ENCODE data around the gene OSGEP. TPM values are rescaled to one million over a fixed set of nuclear protein-coding genes. Genes with fewer than 3 reads are reported as not detected.

The OSGEP gene
- total RNA-seq, 4 donors from 2014 or later: 38.7 to 105 (median 53.0) TPM

- Histone ChIP-seq H3K36me3 (no peaks in the 10 kb centered on the region), H3K9me3 (no peaks in the 10 kb centered on the region), H3K27ac (no peak overlapping the region), H3K4me1 (no peaks in the 10 kb centered on the region), H3K27me3 (no peaks in the 10 kb centered on the region), H3K4me3 (no peak overlapping the region)
- DNase-seq: no peak
- no peak for TF ChIP-seq POLR2A (IDR thresholded peaks at IDR 0.05)
- TF ChIP-seq CTCF (IDR thresholded peaks at IDR 0.05): no peak
- intact Hi-C loops (cut with DNase I; ENCODE audit: low total_unique reads): no loop called here
These were observed 54.0 kb downstream of the OSGEP start for GRCh38 chr14:20400589-20400964.

- H3K27me3 ChIP-seq: no peaks in the 10 kb centered on the region
- no peak for DNase-seq
- TF ChIP-seq CTCF (IDR thresholded peaks at IDR 0.05) (no peak), POLR2A (IDR thresholded peaks at IDR 0.05) (no peak)
- H3K4me3 ChIP-seq: no peak overlapping the region
- H3K36me3 ChIP-seq: no peaks in the 10 kb centered on the region
- no peak overlapping the region for H3K27ac ChIP-seq
- intact Hi-C loops (cut with DNase I; ENCODE audit: low total_unique reads): no loop called here
- no peaks in the 10 kb centered on the region for H3K9me3 ChIP-seq
- H3K4me1 ChIP-seq: no peaks in the 10 kb centered on the region
These were observed 57.1 kb downstream of the OSGEP start for GRCh38 chr14:20397511-20397910.

Small RNA genes lying within 50 kb of the gene (small RNA-seq; reads per million reads assigned to genes)
- 0.73 reads per million, percentile 28 among the genes with 10 or more reads in this experiment for gene RNA5SP382

Other genes with a start within 250 kb of the OSGEP start
- gene OR11H6, start 231.1 kb downstream of the OSGEP start, total RNA-seq: not detected
- not detected for gene OR11H7, start 225.8 kb downstream of the OSGEP start, total RNA-seq
- gene OR11H4, start 215.5 kb downstream of the OSGEP start, total RNA-seq: not detected
- 10 to 100 TPM in 3 of 4 donors, 1 to 10 TPM in 1; 6.5 to 43.8 (median 17.7) TPM for gene TTC5, start 148.9 kb downstream of the OSGEP start, total RNA-seq
- gene CCNB1IP1, start 121.5 kb downstream of the OSGEP start, total RNA-seq: 100 to 1,000 TPM in 1 of 4 donors, 10 to 100 TPM in 3; 45.1 to 118 (median 60.4) TPM
- gene PARP2, start 111.2 kb downstream of the OSGEP start, total RNA-seq: 10 to 100 TPM in 3 of 4 donors, 1 to 10 TPM in 1; 1.8 to 22.5 (median 16.0) TPM
- 10 to 100 TPM; 13.5 to 44.8 (median 27.0) TPM for gene TEP1, start 41.3 kb downstream of the OSGEP start, total RNA-seq
- 1 to 10 TPM in 3 of 4 donors, not detected in 1; 1.3 to 2.8 (median 2.1) TPM for gene KLHL33, start 18.6 kb downstream of the OSGEP start, total RNA-seq
- 100 to 1,000 TPM in 1 of 4 donors, 10 to 100 TPM in 3; 52.4 to 208 (median 93.3) TPM for gene APEX1, start 414 bp upstream of the OSGEP start, total RNA-seq
- 10 to 100 TPM; 16.4 to 39.1 (median 22.8) TPM for gene PIP4P1, start 6.6 kb upstream of the OSGEP start, total RNA-seq
- 10 to 100 TPM; 12.7 to 46.9 (median 14.3) TPM for gene PNP, start 14.6 kb upstream of the OSGEP start, total RNA-seq
- under 1 TPM in 1 of 4 donors, not detected in 3; 0.76 TPM for gene RNASE10, start 50.7 kb upstream of the OSGEP start, total RNA-seq
- gene RNASE9, start 106.2 kb upstream of the OSGEP start, total RNA-seq: not detected
- gene RNASE11, start 133.2 kb upstream of the OSGEP start, total RNA-seq: not detected
- not detected for gene RNASE12, start 136.6 kb upstream of the OSGEP start, total RNA-seq
- gene OR6S1, start 186.9 kb upstream of the OSGEP start, total RNA-seq: not detected
- gene RNASE4, start 229.7 kb upstream of the OSGEP start, total RNA-seq: 100 to 1,000 TPM in 1 of 4 donors, 10 to 100 TPM in 3; 26.3 to 159 (median 76.3) TPM
- gene ANG, start 234.0 kb upstream of the OSGEP start, total RNA-seq: 10 to 100 TPM in 3 of 4 donors, 1 to 10 TPM in 1; 4.2 to 20.8 (median 12.2) TPM